Uterus (tissue), 2 donors: Measurements from ENCODE around the gene TANC1.
"Not testable (repeated sequence)": the region's sequence is repeated elsewhere in the genome, so short reads cannot be mapped to it uniquely, and the experiment has no call there.

Experiments
- CTCF ChIP-seq, 4 experiments: fragments of 200-600 bp in 2 of 4; fragments of 450-650 bp in 2 of 4; sonication (generic) in 2 of 4; IDR thresholded peaks; one replicate each; pipeline ENCODE4 v1.5.1; 2016 to 2019; ENCODE audit warnings: antibody characterized with exemption in 4 of 4, mild to moderate bottlenecking in 2 of 4, moderate library complexity in 1 of 4
- POLR2A ChIP-seq, 2 donors: fragments of 450-650 bp; IDR thresholded peaks; one replicate each; pipeline ENCODE4 v1.6.1; 2016; ENCODE audit warnings: antibody characterized with exemption in 2 of 2, mild to moderate bottlenecking in 1 of 2, moderate library complexity in 1 of 2

DNA sequence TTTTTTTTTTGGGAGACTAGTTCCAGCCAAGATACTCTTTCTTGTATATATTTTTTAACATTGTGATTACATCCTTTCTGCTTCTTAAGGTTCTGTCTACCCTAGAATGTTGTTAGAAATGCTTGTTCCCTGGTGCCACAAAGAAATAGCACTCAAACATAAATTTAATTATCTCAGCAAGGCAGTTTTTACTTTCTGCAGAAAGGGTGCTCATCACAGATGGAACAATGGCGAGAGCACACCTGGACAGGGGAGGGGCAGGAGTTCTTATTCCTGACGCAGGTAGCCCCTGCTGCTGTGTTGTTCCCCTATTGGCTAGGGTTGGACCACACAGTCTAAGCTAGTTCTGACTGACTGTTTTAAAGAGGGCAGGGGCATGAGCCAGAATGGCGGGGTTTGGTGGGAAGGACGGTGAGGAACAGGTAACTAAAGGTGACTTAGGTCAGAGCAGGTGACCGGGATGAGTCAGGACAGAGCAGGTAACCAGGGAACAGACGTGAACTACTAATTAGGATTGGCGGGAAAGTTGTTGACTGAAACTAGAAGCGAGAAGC lies 127.9 kb downstream of the TANC1 start:
- not testable (repeated sequence) for TF ChIP-seq CTCF, POLR2A (IDR thresholded peaks at IDR 0.05)
